HFFc6 (cell line): ENCODE results near the gene STAMBP. TPM values are rescaled to one million over a fixed set of nuclear protein-coding genes. Genes with fewer than 3 reads are reported as not detected.

Experiments used
- DNase-seq: peaks from one replicate; pipeline ENCODE4 v3.0.0-alpha.2; 2018
- H3K27ac Mint-ChIP-seq: 2 replicates; pipeline ENCODE4 v1.8.0; 2020; ENCODE audit warnings: mild to moderate bottlenecking, mixed read lengths
- H3K27me3 Mint-ChIP-seq: 2 replicates; pipeline ENCODE4 v1.8.0; 2021; ENCODE audit warnings: mild to moderate bottlenecking, moderate library complexity, mixed read lengths; ENCODE audit not compliant: insufficient read depth
- H3K36me3 Mint-ChIP-seq: 2 replicates; pipeline ENCODE4 v1.8.0; 2021; ENCODE audit warnings: low read depth, mixed read lengths
- H3K4me1 Mint-ChIP-seq: 2 replicates; pipeline ENCODE4 v1.8.0; 2020; ENCODE audit warnings: low read depth, mixed read lengths
- H3K4me3 Mint-ChIP-seq: 2 replicates; pipeline ENCODE4 v1.8.0; 2020; ENCODE audit warnings: mild to moderate bottlenecking, moderate library complexity, mixed read lengths
- H3K9me3 Mint-ChIP-seq: 2 replicates; pipeline ENCODE4 v1.8.0; 2020; ENCODE audit warnings: mild to moderate bottlenecking, mixed read lengths
- CTCF ChIP-seq: fragments of 200-600 bp; sonication (generic); IDR thresholded peaks from 2 replicates; pipeline ENCODE4 v1.5.0; 2021; ENCODE audit warnings: antibody characterized with exemption, mild to moderate bottlenecking
- total RNA-seq, 6 experiments: library from RNA; stranded (reverse); fragmentation: NEBNext Ultra II Directional; extraction: Animal tissue kit (Norgen Biotek cat#: 25700); gene quantifications; 2 replicates in 1 of 6; 3 replicates in 5 of 6; pipeline ENCODE4 v1.2.3, GENCODE V29; 2021

STAMBP gene
- total RNA-seq, 6 experiments from 2014 or later: 31.6 to 37.2 (median 34.5) TPM

GRCh38 chr2:73850009-73850408 lies 21.2 kb downstream of the STAMBP start:
- H3K4me1 Mint-ChIP-seq: no peaks in the 10 kb centered on the region; the same call in 1 of the 2 replicates
- peaks cover 31% of the 10 kb centered on the region for H3K36me3 Mint-ChIP-seq
- H3K27me3 Mint-ChIP-seq: no peaks in the 10 kb centered on the region
- H3K9me3 Mint-ChIP-seq: no peaks in the 10 kb centered on the region
- no peak overlapping the region for H3K27ac Mint-ChIP-seq
- DNase-seq: no peak
- no peak overlapping the region for H3K4me3 Mint-ChIP-seq
- TF ChIP-seq CTCF: no peak

GRCh38 chr2:73851274-73851673 lies 22.5 kb downstream of the STAMBP start:
- no peak for DNase-seq
- Mint-ChIP-seq H3K4me1 (peaks cover 12% of the 10 kb centered on the region), H3K36me3 (peaks cover 27% of the 10 kb centered on the region), H3K4me3 (no peak overlapping the region; the same call in 1 of the 2 replicates), H3K27ac (no peak overlapping the region; the same call in 1 of the 2 replicates), H3K9me3 (no peaks in the 10 kb centered on the region), H3K27me3 (no peaks in the 10 kb centered on the region)
- TF ChIP-seq CTCF: peak; percentile 35; the same call in 1 of the 2 replicates

GRCh38 chr2:73852020-73852419 lies 23.3 kb downstream of the STAMBP start:
- Mint-ChIP-seq H3K27ac (no peak overlapping the region), H3K9me3 (no peaks in the 10 kb centered on the region), H3K4me3 (no peak overlapping the region), H3K27me3 (peaks cover 2% of the 10 kb centered on the region), H3K36me3 (peaks cover 20% of the 10 kb centered on the region), H3K4me1 (peaks cover 19% of the 10 kb centered on the region)
- DNase-seq: peak; percentile 65
- TF ChIP-seq CTCF: no peak

GRCh38 chr2:73855526-73855925 lies 26.8 kb downstream of the STAMBP start:
- Mint-ChIP-seq H3K27me3 (peaks cover 2% of the 10 kb centered on the region), H3K4me1 (peaks cover 46% of the 10 kb centered on the region), H3K27ac (no peak overlapping the region), H3K36me3 (peaks cover 13% of the 10 kb centered on the region), H3K9me3 (no peaks in the 10 kb centered on the region), H3K4me3 (no peak overlapping the region)
- no peak for DNase-seq
- no peak for TF ChIP-seq CTCF

- Mint-ChIP-seq H3K36me3 (peaks cover 15% of the 10 kb centered on the region), H3K27me3 (peaks cover 2% of the 10 kb centered on the region)
These were observed 27.5 kb downstream of the STAMBP start for GRCh38 chr2:73856214-73856613.

More at GRCh38 chr2:73856214-73856613, 27.5 kb downstream of the STAMBP start:
- Mint-ChIP-seq H3K4me1 (peaks cover 49% of the 10 kb centered on the region), H3K9me3 (no peaks in the 10 kb centered on the region), H3K27ac (peak overlapping the region; percentile 58), H3K4me3 (peak overlapping the region; percentile 16; the same call in 1 of the 2 replicates)
- peak; percentile 85 for DNase-seq
- no peak for TF ChIP-seq CTCF
